ENCODE measurements around the gene ARHGEF28.

Gene ARHGEF28

DNA sequence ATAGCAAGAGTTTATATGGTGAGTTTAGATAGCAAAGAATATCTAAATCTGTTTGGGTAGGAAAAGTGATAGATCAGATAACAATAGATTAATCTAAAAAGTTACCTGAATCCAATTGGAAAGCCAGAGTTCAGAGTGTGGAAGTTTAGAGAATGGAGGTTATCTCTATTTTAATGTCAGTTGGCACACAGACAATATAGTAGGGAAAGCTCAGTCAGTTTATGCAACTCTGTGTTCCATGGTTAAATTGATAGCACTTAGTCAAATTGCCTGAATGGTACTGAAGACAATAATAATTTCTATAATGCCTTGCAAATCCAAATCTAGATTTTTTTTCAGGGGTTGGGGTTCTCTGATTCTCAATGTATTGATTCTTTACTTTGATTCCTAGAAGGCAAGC lies 77.0 kb downstream of the ARHGEF28 start:
- H3K4me1 ChIP-seq (ENCODE audit: control insufficient read depth, insufficient read depth, low read length): peaks cover 22% of the 10 kb centered on the region
- H3K36me3 ChIP-seq (ENCODE audit: insufficient read depth, low read length): peaks cover 27% of the 10 kb centered on the region
- no peaks in the 10 kb centered on the region for H3K27me3 ChIP-seq (ENCODE audit: control insufficient read depth, insufficient read depth, low read length)
- no peaks in the 10 kb centered on the region for H3K9me3 ChIP-seq (replicated peaks; ENCODE audit: low read length)
- H3K9ac ChIP-seq (ENCODE audit: low read depth, low read length): no peak overlapping the region
- H3K4me3 ChIP-seq (ENCODE audit: low read length): no peak overlapping the region
- no peak overlapping the region for H3K4me2 ChIP-seq (ENCODE audit: low read length)

DNA sequence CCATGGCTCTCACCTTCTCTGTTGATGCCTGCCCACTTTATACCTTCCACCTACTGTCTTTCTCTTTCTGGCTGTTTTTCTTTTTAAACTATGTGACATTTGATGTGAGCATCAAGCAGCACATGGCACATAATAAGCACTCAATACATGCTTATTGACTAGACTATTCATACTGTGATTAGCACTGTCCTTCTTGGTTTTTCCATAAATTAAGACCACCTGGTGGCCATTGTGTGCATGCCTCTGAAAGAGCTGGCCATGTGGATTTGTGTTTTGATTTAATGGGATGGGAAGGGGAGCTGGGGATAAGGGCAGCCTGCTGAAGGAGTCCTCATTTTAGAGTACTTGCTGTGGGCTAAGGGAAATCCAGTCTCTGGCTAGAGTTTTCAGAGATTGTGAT lies 79.4 kb downstream of the ARHGEF28 start:
- Histone ChIP-seq H3K4me1 (ENCODE audit: control insufficient read depth, insufficient read depth, low read length) (peaks cover 25% of the 10 kb centered on the region), H3K4me2 (ENCODE audit: low read length) (no peak overlapping the region), H3K9ac (ENCODE audit: low read depth, low read length) (no peak overlapping the region), H3K4me3 (ENCODE audit: low read length) (no peak overlapping the region), H3K36me3 (ENCODE audit: insufficient read depth, low read length) (peaks cover 30% of the 10 kb centered on the region), H3K9me3 (replicated peaks; ENCODE audit: low read length) (peaks cover 13% of the 10 kb centered on the region), H3K27me3 (ENCODE audit: control insufficient read depth, insufficient read depth, low read length) (no peaks in the 10 kb centered on the region)

- H3K9me3 ChIP-seq (replicated peaks; ENCODE audit: low read length): peaks cover 13% of the 10 kb centered on the region
- peaks cover 30% of the 10 kb centered on the region for H3K36me3 ChIP-seq (ENCODE audit: insufficient read depth, low read length)
- H3K27me3 ChIP-seq (ENCODE audit: control insufficient read depth, insufficient read depth, low read length): no peaks in the 10 kb centered on the region
Observed at GRCh38 chr5:73706963-73707362, 81.0 kb downstream of the ARHGEF28 start.

DNA sequence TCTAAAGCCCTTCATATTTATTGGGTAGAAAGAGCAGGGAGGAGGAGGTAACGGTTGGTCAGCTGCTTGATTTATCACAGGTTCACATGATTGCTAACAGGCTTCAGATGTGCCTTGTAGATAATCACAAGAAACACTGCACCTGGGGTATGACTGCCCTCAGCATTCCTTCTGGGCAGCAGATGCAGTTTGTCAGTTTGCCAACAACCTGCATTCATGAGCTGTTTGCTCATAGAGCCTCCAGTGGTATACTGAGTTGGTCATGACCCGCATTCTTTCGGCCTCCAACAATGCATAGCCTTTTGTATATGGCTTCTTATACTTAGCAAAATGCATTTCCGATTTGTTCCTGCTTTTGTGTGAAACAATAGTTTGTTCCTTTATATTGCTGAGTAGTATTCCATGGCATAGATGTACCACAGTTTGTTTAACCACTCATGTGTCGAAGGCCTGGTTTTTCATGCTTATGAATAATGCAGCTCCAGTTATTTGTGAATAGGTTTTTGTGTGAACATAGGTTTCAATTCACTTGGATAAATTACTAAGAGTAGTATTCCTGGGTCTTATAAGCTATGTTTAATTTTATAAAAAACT lies 83.6 kb downstream of the ARHGEF28 start:
- H3K9me3 ChIP-seq (replicated peaks; ENCODE audit: low read length): peaks cover 13% of the 10 kb centered on the region
- H3K4me1 ChIP-seq (ENCODE audit: control insufficient read depth, insufficient read depth, low read length): peaks cover 15% of the 10 kb centered on the region
- H3K27me3 ChIP-seq (ENCODE audit: control insufficient read depth, insufficient read depth, low read length): no peaks in the 10 kb centered on the region
- H3K36me3 ChIP-seq (ENCODE audit: insufficient read depth, low read length): peaks cover 34% of the 10 kb centered on the region
- H3K9ac ChIP-seq (ENCODE audit: low read depth, low read length): no peak overlapping the region
- no peak overlapping the region for H3K4me2 ChIP-seq (ENCODE audit: low read length)
- H3K4me3 ChIP-seq (ENCODE audit: low read length): no peak overlapping the region

More at GRCh38 chr5:73706963-73707362, 81.0 kb downstream of the ARHGEF28 start:
- Histone ChIP-seq H3K9ac (ENCODE audit: low read depth, low read length) (no peak overlapping the region), H3K4me2 (ENCODE audit: low read length) (no peak overlapping the region), H3K4me3 (ENCODE audit: low read length) (no peak overlapping the region), H3K4me1 (ENCODE audit: control insufficient read depth, insufficient read depth, low read length) (peaks cover 15% of the 10 kb centered on the region)

DNA sequence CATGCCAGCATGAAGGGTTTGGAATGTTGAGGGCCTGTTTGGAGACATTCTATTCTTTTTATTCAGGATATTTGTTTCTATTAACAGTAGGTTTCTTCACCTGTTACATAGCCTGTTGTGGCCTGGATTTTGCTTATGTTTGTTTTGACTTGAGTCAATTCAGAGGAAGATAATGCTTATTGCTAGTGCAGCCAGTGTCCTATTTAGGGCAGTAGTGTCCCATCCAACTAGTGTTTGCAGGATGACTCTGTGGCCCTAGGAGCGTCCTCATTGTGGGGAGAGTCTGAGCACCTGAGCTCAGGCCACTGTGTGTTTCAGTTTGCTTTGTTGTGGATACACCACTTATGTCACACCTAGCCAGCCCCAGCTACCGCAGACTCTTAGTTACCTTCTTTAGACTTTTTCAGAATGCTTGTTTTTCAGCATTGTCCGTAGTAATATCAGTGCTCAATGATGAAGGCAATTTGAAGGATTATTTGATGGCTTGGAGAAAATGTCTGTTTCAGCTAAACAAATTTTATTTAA lies 90.3 kb downstream of the ARHGEF28 start:
- peaks cover 33% of the 10 kb centered on the region for H3K36me3 ChIP-seq (ENCODE audit: insufficient read depth, low read length)

DNA sequence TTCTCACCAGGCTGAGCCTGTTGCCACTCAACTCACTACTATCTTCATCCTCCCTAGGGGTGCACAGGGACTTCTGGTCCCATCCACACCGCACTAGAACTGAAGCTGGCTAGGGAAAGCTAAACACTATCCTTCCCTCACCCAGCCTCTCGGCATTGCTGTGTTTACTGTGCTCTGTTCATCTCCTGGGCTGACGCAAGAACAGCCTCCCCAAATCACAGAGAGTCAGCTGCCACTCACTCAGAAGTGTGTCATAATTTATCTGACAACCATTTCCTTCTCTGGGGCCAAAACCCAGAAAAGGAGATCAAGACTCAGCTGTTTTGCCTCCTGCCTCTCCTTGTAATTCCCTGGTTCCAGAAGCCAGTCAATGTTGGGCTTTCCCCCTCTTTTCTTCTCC lies 92.8 kb downstream of the ARHGEF28 start:
- no peaks in the 10 kb centered on the region for H3K27me3 ChIP-seq (ENCODE audit: control insufficient read depth, insufficient read depth, low read length)
- no peak overlapping the region for H3K4me2 ChIP-seq (ENCODE audit: low read length)
- no peak overlapping the region for H3K9ac ChIP-seq (ENCODE audit: low read depth, low read length)
- H3K4me1 ChIP-seq (ENCODE audit: control insufficient read depth, insufficient read depth, low read length): peaks cover 5% of the 10 kb centered on the region
- no peak overlapping the region for H3K4me3 ChIP-seq (ENCODE audit: low read length)
- peaks cover 33% of the 10 kb centered on the region for H3K36me3 ChIP-seq (ENCODE audit: insufficient read depth, low read length)
- H3K9me3 ChIP-seq (replicated peaks; ENCODE audit: low read length): no peaks in the 10 kb centered on the region

More for the DNA sequence above, 90.3 kb downstream of the ARHGEF28 start:
- Histone ChIP-seq H3K4me2 (ENCODE audit: low read length) (no peak overlapping the region), H3K9me3 (replicated peaks; ENCODE audit: low read length) (no peaks in the 10 kb centered on the region), H3K4me3 (ENCODE audit: low read length) (no peak overlapping the region), H3K9ac (ENCODE audit: low read depth, low read length) (no peak overlapping the region), H3K4me1 (ENCODE audit: control insufficient read depth, insufficient read depth, low read length) (peaks cover 5% of the 10 kb centered on the region), H3K27me3 (ENCODE audit: control insufficient read depth, insufficient read depth, low read length) (no peaks in the 10 kb centered on the region)

GRCh38 chr5:73719632-73720031 lies 93.6 kb downstream of the ARHGEF28 start:
- Histone ChIP-seq H3K9ac (ENCODE audit: low read depth, low read length) (no peak overlapping the region), H3K27me3 (ENCODE audit: control insufficient read depth, insufficient read depth, low read length) (no peaks in the 10 kb centered on the region), H3K4me1 (ENCODE audit: control insufficient read depth, insufficient read depth, low read length) (peaks cover 5% of the 10 kb centered on the region), H3K9me3 (replicated peaks; ENCODE audit: low read length) (no peaks in the 10 kb centered on the region), H3K4me3 (ENCODE audit: low read length) (no peak overlapping the region), H3K4me2 (ENCODE audit: low read length) (no peak overlapping the region), H3K36me3 (ENCODE audit: insufficient read depth, low read length) (peaks cover 28% of the 10 kb centered on the region)

DNA sequence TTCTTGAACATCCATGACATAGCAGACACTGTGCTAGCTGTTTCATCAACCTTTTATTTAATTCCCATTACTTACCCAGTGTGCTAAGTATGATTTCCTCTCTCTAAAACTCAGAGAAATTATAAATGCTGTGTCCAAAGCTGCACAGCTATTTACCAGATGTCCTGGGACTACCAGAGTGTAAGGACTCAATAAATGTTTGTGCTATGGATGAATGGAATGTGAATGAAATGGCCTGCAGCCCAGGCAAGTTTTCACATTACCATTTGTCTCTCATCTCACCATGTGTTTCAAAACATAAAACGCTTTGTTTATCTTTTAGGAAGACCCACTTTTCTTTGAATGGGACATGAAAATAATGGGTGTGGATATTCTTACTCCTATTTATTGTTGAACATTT lies 96.2 kb downstream of the ARHGEF28 start:
- Histone ChIP-seq H3K4me1 (ENCODE audit: control insufficient read depth, insufficient read depth, low read length) (peaks cover 5% of the 10 kb centered on the region), H3K9ac (ENCODE audit: low read depth, low read length) (no peak overlapping the region)

DNA sequence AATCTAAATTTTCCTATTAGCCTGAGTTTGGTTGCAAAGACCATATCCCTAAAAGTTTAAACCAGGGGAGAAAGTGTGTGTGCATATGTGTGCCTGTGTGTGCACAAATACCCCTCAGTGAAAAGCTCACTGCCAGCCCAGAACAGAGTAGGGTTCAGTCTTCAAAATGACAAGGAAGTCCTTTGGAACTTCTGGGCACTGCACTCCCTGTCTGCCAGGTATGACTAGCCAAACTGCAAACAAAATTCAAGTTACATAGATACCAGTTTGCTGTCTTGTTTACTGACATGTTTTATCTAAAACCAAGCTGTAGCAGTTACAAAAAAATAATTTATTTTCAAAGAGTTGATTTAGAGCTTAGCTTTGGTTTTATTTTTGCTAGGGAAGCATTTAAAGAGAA lies 100.1 kb downstream of the ARHGEF28 start:
- H3K4me2 ChIP-seq (ENCODE audit: low read length): no peak overlapping the region
- H3K36me3 ChIP-seq (ENCODE audit: insufficient read depth, low read length): peaks cover 5% of the 10 kb centered on the region
- no peak overlapping the region for H3K9ac ChIP-seq (ENCODE audit: low read depth, low read length)
- no peaks in the 10 kb centered on the region for H3K27me3 ChIP-seq (ENCODE audit: control insufficient read depth, insufficient read depth, low read length)
- no peaks in the 10 kb centered on the region for H3K9me3 ChIP-seq (replicated peaks; ENCODE audit: low read length)
- no peak overlapping the region for H3K4me3 ChIP-seq (ENCODE audit: low read length)
- peaks cover 4% of the 10 kb centered on the region for H3K4me1 ChIP-seq (ENCODE audit: control insufficient read depth, insufficient read depth, low read length)

More for the DNA sequence above, 96.2 kb downstream of the ARHGEF28 start:
- H3K36me3 ChIP-seq (ENCODE audit: insufficient read depth, low read length): peaks cover 21% of the 10 kb centered on the region
- H3K4me3 ChIP-seq (ENCODE audit: low read length): no peak overlapping the region
- H3K27me3 ChIP-seq (ENCODE audit: control insufficient read depth, insufficient read depth, low read length): no peaks in the 10 kb centered on the region
- H3K4me2 ChIP-seq (ENCODE audit: low read length): no peak overlapping the region
- no peaks in the 10 kb centered on the region for H3K9me3 ChIP-seq (replicated peaks; ENCODE audit: low read length)

DNA sequence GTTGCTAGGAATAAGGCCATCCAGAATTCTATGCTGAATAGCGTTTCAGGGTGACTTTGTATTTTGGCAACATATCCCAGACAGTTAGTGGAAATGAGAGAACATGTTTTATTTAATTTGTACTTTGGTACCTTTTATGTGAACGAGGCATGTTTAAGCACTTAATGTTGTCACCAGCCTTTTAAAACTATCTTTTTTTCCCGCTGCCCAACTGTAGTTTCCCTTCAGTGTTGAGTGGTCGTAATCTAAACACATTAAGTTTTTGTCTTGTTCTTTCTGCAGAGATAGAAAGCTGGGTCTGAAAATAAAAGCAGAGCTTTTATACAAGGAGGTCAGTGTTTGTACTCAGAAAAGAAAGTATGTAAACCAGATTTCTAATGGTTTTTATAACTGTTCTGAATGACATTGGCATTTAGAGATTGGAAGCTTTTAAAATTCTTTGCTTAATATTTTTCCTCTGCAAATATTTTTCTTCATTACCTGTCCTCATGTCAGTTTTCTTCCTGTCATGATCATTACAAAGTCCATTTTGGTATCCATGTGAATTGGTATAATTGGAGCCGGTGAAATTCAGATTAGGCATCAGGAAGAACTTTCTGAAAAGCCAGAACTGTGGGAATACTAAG lies 100.7 kb downstream of the ARHGEF28 start:
- Histone ChIP-seq H3K9me3 (replicated peaks; ENCODE audit: low read length) (no peaks in the 10 kb centered on the region), H3K9ac (ENCODE audit: low read depth, low read length) (no peak overlapping the region), H3K4me2 (ENCODE audit: low read length) (no peak overlapping the region), H3K4me3 (ENCODE audit: low read length) (no peak overlapping the region), H3K4me1 (ENCODE audit: control insufficient read depth, insufficient read depth, low read length) (peaks cover 4% of the 10 kb centered on the region), H3K36me3 (ENCODE audit: insufficient read depth, low read length) (peaks cover 5% of the 10 kb centered on the region), H3K27me3 (ENCODE audit: control insufficient read depth, insufficient read depth, low read length) (no peaks in the 10 kb centered on the region)

GRCh38 chr5:73727470-73727869 lies 101.5 kb downstream of the ARHGEF28 start:
- H3K4me1 ChIP-seq (ENCODE audit: control insufficient read depth, insufficient read depth, low read length): peaks cover 4% of the 10 kb centered on the region
- H3K9ac ChIP-seq (ENCODE audit: low read depth, low read length): no peak overlapping the region
- H3K36me3 ChIP-seq (ENCODE audit: insufficient read depth, low read length): peaks cover 5% of the 10 kb centered on the region
- H3K4me3 ChIP-seq (ENCODE audit: low read length): no peak overlapping the region
- H3K27me3 ChIP-seq (ENCODE audit: control insufficient read depth, insufficient read depth, low read length): no peaks in the 10 kb centered on the region
- no peaks in the 10 kb centered on the region for H3K9me3 ChIP-seq (replicated peaks; ENCODE audit: low read length)
- H3K4me2 ChIP-seq (ENCODE audit: low read length): no peak overlapping the region
